HepG2 (cell line): ENCODE measurements around the gene BMP2K. TPM values are rescaled to one million over a fixed set of nuclear protein-coding genes. Genes with fewer than 3 reads are reported as not detected.

ENCODE experiments used
- ARID3A ChIP-seq: IDR thresholded peaks from 2 replicates; pipeline ENCODE4 v1.6.1; 2012; ENCODE audit warnings: low read depth, low read length, improper control_type of control experiment
- CBX2 ChIP-seq, 2 experiments: fragments of 200-600 bp in 1 of 2; sonication (generic); formaldehyde crosslinking in 1 of 2; IDR thresholded peaks; 2 replicates each; pipeline versions ENCODE4 v1.7.0 to v1.8.1; 2018 to 2022; ENCODE audit warnings: low read depth in 2 of 2, low read length in 1 of 2, mild to moderate bottlenecking in 1 of 2, missing genetic modification reagents in 1 of 2
- CEBPG ChIP-seq: IDR thresholded peaks from 2 replicates; pipeline ENCODE4 v1.6.1; 2016
- KDM5B ChIP-seq: sonication (generic); formaldehyde crosslinking; IDR thresholded peaks from 2 replicates; pipeline ENCODE4 v1.4.0; 2020; ENCODE audit warnings: missing genetic modification reagents, mild to moderate bottlenecking, borderline replicate concordance
- SMC3 ChIP-seq: IDR thresholded peaks from 2 replicates; pipeline ENCODE4 v1.6.1; 2011; ENCODE audit warnings: low read length, improper control_type of control experiment
- SNAPC4 ChIP-seq: sonication (generic); formaldehyde crosslinking; IDR thresholded peaks from 2 replicates; pipeline ENCODE4 v1.4.0; 2020; ENCODE audit warnings: mild to moderate bottlenecking, missing genetic modification reagents
- STAG1 ChIP-seq: sonication (generic); formaldehyde crosslinking; IDR thresholded peaks from 2 replicates; pipeline ENCODE4 v1.4.0; 2020; ENCODE audit warnings: missing genetic modification reagents
- ZNF264 ChIP-seq: sonication (generic); formaldehyde crosslinking; IDR thresholded peaks from 2 replicates; pipeline ENCODE4 v1.4.0; 2020; ENCODE audit warnings: missing genetic modification reagents
- polyA plus RNA-seq, 8 experiments: library from polyadenylated mRNA; depleted of rRNA in 3 of 8; stranded (reverse) in 7 of 8; unstranded in 1 of 8; fragments of >200 nt; fragmentation: Illumina TruSeq in 4 of 8; extraction: Trizol in 4 of 8; gene quantifications; 2 replicates each; pipeline versions ENCODE4 v1.2.1 to v1.2.3, GENCODE V29; 2011 to 2016; ENCODE audit warnings: low read depth in 4 of 8, missing spikeins in 1 of 8, mixed read lengths in 1 of 8; ENCODE audit not compliant: insufficient read depth in 1 of 8
- total RNA-seq, 5 experiments: library from RNA; depleted of rRNA; stranded (reverse); fragments of >200 nt; fragmentation: Illumina TruSeq; extraction: Trizol; gene quantifications; 2 replicates each; pipeline ENCODE4 v1.2.3, GENCODE V29; 2016; ENCODE audit warnings: low read depth in 1 of 5
- TF ChIP-seq, protein P1 (sequence below): sonication (generic); formaldehyde crosslinking; IDR thresholded peaks from 2 replicates; pipeline ENCODE4 v1.4.0; 2020; ENCODE audit warnings: missing genetic modification reagents, mild to moderate bottlenecking, borderline replicate concordance
- TF ChIP-seq, protein P2 (sequence below): fragments of 450-650 bp; IDR thresholded peaks from 2 replicates; pipeline ENCODE4 v1.6.1; 2017; ENCODE audit warnings: mild to moderate bottlenecking
- TF ChIP-seq, protein P3 (sequence below): IDR thresholded peaks from 2 replicates; pipeline ENCODE4 v1.6.1; 2016; ENCODE audit warnings: low read depth

The BMP2K gene
- total and polyA plus RNA-seq, 2 of the 13 experiments (the other 11 are each of a cell fraction or from before 2014, with no cell fraction given): 8.6 to 15.2 TPM

- no peak for TF ChIP-seq SNAPC4 (CRISPR knock-in tag)
- TF ChIP-seq CEBPG (CRISPR knock-in tag): peak; percentile 76
- TF ChIP-seq, protein P1, sequence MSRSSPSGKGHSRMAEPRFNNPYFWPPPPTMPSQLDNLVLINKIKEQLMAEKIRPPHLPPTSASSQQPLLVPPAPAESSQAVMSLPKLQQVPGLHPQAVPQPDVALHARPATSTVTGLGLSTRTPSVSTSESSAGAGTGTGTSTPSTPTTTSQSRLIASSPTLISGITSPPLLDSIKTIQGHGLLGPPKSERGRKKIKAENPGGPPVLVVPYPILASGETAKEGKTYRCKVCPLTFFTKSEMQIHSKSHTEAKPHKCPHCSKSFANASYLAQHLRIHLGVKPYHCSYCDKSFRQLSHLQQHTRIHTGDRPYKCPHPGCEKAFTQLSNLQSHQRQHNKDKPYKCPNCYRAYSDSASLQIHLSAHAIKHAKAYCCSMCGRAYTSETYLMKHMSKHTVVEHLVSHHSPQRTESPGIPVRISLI (CRISPR knock-in tag): peak; percentile 91
- peak; percentile 84 for TF ChIP-seq STAG1 (CRISPR knock-in tag)
- TF ChIP-seq, protein P2, sequence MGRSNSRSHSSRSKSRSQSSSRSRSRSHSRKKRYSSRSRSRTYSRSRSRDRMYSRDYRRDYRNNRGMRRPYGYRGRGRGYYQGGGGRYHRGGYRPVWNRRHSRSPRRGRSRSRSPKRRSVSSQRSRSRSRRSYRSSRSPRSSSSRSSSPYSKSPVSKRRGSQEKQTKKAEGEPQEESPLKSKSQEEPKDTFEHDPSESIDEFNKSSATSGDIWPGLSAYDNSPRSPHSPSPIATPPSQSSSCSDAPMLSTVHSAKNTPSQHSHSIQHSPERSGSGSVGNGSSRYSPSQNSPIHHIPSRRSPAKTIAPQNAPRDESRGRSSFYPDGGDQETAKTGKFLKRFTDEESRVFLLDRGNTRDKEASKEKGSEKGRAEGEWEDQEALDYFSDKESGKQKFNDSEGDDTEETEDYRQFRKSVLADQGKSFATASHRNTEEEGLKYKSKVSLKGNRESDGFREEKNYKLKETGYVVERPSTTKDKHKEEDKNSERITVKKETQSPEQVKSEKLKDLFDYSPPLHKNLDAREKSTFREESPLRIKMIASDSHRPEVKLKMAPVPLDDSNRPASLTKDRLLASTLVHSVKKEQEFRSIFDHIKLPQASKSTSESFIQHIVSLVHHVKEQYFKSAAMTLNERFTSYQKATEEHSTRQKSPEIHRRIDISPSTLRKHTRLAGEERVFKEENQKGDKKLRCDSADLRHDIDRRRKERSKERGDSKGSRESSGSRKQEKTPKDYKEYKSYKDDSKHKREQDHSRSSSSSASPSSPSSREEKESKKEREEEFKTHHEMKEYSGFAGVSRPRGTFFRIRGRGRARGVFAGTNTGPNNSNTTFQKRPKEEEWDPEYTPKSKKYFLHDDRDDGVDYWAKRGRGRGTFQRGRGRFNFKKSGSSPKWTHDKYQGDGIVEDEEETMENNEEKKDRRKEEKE: no peak
- TF ChIP-seq CBX2 (IDR thresholded peaks at IDR 0.05; ENCODE audit: low read depth, low read length): no peak
- TF ChIP-seq CBX2 (CRISPR knock-in tag; IDR thresholded peaks at IDR 0.05; ENCODE audit: low read depth): no peak
- TF ChIP-seq ARID3A: peak; percentile 74; the same call in 1 of the 2 replicates
- TF ChIP-seq KDM5B: no peak
- TF ChIP-seq ZNF264 (CRISPR knock-in tag): no peak
- TF ChIP-seq SMC3: peak; percentile 76
- TF ChIP-seq, protein P3, sequence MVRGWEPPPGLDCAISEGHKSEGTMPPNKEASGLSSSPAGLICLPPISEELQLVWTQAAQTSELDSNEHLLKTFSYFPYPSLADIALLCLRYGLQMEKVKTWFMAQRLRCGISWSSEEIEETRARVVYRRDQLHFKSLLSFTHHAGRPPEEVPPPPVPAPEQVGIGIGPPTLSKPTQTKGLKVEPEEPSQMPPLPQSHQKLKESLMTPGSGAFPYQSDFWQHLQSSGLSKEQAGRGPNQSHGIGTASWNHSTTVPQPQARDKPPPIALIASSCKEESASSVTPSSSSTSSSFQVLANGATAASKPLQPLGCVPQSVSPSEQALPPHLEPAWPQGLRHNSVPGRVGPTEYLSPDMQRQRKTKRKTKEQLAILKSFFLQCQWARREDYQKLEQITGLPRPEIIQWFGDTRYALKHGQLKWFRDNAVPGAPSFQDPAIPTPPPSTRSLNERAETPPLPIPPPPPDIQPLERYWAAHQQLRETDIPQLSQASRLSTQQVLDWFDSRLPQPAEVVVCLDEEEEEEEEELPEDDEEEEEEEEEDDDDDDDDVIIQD (CRISPR knock-in tag): 0 out of 2 replicates have a peak, but pooled peaks have one; percentile 19
- TF ChIP-seq, all 625 proteins: peak for 12
Measured at GRCh38 chr4:78864405-78865024, 88.4 kb downstream of the BMP2K start (continued).
